HG02884 (cell line): Measurements from ENCODE around the gene ARHGEF7.

Experiments
- ATAC-seq: cut with Tn5 transposase; IDR thresholded peaks from one replicate; pipeline ENCODE4 v1.9.1; 2021; ENCODE audit warnings: mild to moderate bottlenecking, moderate library complexity; ENCODE audit not compliant: unreplicated experiment

Gene ARHGEF7

GRCh38 chr13:111270765-111271698 lies 155.9 kb downstream of the ARHGEF7 start:
- no peak for ATAC-seq

- no peak for ATAC-seq
These were observed 157.0 kb downstream of the ARHGEF7 start for GRCh38 chr13:111272117-111272516.

- no peak for ATAC-seq
These were observed 160.3 kb downstream of the ARHGEF7 start for GRCh38 chr13:111275382-111275781.

- no peak for ATAC-seq
These were observed 161.0 kb downstream of the ARHGEF7 start for GRCh38 chr13:111275995-111276618.

GRCh38 chr13:111278258-111278657 lies 163.1 kb downstream of the ARHGEF7 start:
- no peak for ATAC-seq

- no peak for ATAC-seq
These were observed 163.9 kb downstream of the ARHGEF7 start for GRCh38 chr13:111278743-111279652.

GRCh38 chr13:111280226-111280625 lies 165.1 kb downstream of the ARHGEF7 start:
- ATAC-seq, result no peak

GRCh38 chr13:111280681-111281585 lies 165.8 kb downstream of the ARHGEF7 start:
- ATAC-seq, result no peak

GRCh38 chr13:111281751-111282311 lies 166.7 kb downstream of the ARHGEF7 start:
- ATAC-seq, result no peak

GRCh38 chr13:111282425-111282824 lies 167.3 kb downstream of the ARHGEF7 start:
- no peak for ATAC-seq

- no peak for ATAC-seq
These were observed 167.9 kb downstream of the ARHGEF7 start for GRCh38 chr13:111282997-111283396.

GRCh38 chr13:111283457-111283856 lies 168.3 kb downstream of the ARHGEF7 start:
- ATAC-seq, result no peak

GRCh38 chr13:111283991-111284390 lies 168.9 kb downstream of the ARHGEF7 start:
- no peak for ATAC-seq

GRCh38 chr13:111284565-111284964 lies 169.5 kb downstream of the ARHGEF7 start:
- no peak for ATAC-seq

GRCh38 chr13:111286162-111286561 lies 171.1 kb downstream of the ARHGEF7 start:
- ATAC-seq, result no peak

- no peak for ATAC-seq
These were observed 171.6 kb downstream of the ARHGEF7 start for GRCh38 chr13:111286749-111287148.

GRCh38 chr13:111287201-111287600 lies 172.1 kb downstream of the ARHGEF7 start:
- ATAC-seq, result no peak

GRCh38 chr13:111288276-111288675 lies 173.2 kb downstream of the ARHGEF7 start:
- ATAC-seq, result no peak

GRCh38 chr13:111289251-111289650 lies 174.1 kb downstream of the ARHGEF7 start:
- ATAC-seq, result no peak

GRCh38 chr13:111291908-111292307 lies 176.8 kb downstream of the ARHGEF7 start:
- no peak for ATAC-seq
